Mesenchymal stem cell (in vitro differentiated cells and primary cell): ENCODE data around the gene RYR2.

ENCODE experiments used
- DNase-seq: peaks from one replicate; pipeline ENCODE4 v3.0.0-alpha.2; 2013
- H2AFZ ChIP-seq: one replicate; pipeline ENCODE4 v1.6.1; 2013; ENCODE audit warnings: low read depth, mild to moderate bottlenecking, control low read depth, inconsistent platforms, low read length, moderate library complexity
- H2AK5ac ChIP-seq: 2 replicates; pipeline ENCODE4 v1.6.1; 2013; ENCODE audit warnings: low read length, moderate library complexity, mild to moderate bottlenecking, inconsistent platforms; ENCODE audit not compliant: severe bottlenecking
- H2BK120ac ChIP-seq: one replicate; pipeline ENCODE4 v1.6.1; 2013; ENCODE audit warnings: low read depth, mild to moderate bottlenecking, inconsistent platforms, low read length, moderate library complexity
- H2BK12ac ChIP-seq, 2 experiments: one replicate each; pipeline ENCODE4 v1.6.1; 2013; ENCODE audit warnings: inconsistent platforms in 2 of 2, low read length in 2 of 2, mild to moderate bottlenecking in 2 of 2, moderate library complexity in 2 of 2, control low read depth in 1 of 2
- H2BK15ac ChIP-seq: one replicate; pipeline ENCODE4 v1.6.1; 2013; ENCODE audit warnings: mild to moderate bottlenecking, low read depth, inconsistent platforms; ENCODE audit not compliant: poor library complexity, severe bottlenecking
- H2BK5ac ChIP-seq: 2 replicates; pipeline ENCODE4 v1.6.1; 2013; ENCODE audit warnings: low read depth, mild to moderate bottlenecking, low read length, control low read depth, inconsistent platforms; ENCODE audit not compliant: poor library complexity, severe bottlenecking
- H3K14ac ChIP-seq, 2 experiments: one replicate each; pipeline ENCODE4 v1.6.1; 2013; ENCODE audit warnings: inconsistent platforms in 2 of 2, low read length in 2 of 2, control low read depth in 1 of 2, mild to moderate bottlenecking in 1 of 2, moderate library complexity in 1 of 2
- H3K18ac ChIP-seq, 2 experiments: one replicate each; pipeline ENCODE4 v1.6.1; 2013; ENCODE audit warnings: inconsistent platforms in 2 of 2, low read length in 2 of 2, control low read depth in 1 of 2, low read depth in 1 of 2, mild to moderate bottlenecking in 1 of 2
- H3K23ac ChIP-seq, 2 experiments: one replicate each; pipeline ENCODE4 v1.6.1; 2013; ENCODE audit warnings: inconsistent platforms in 2 of 2, low read length in 2 of 2, mild to moderate bottlenecking in 2 of 2, moderate library complexity in 2 of 2, control low read depth in 1 of 2
- H3K27ac ChIP-seq: 2 replicates; pipeline ENCODE4 v1.5.1; 2013; ENCODE audit warnings: mild to moderate bottlenecking, moderate library complexity, low read length, control low read depth, inconsistent platforms; ENCODE audit not compliant: poor library complexity, severe bottlenecking
- H3K27me3 ChIP-seq, 2 experiments: 2 replicates each; pipeline versions ENCODE4 v1.6.1 to v1.7.0; 2013; ENCODE audit warnings: low read length in 2 of 2, mild to moderate bottlenecking in 2 of 2, moderate library complexity in 2 of 2, control low read depth in 1 of 2, inconsistent platforms in 1 of 2; ENCODE audit not compliant: control insufficient read depth in 1 of 2, insufficient read depth in 1 of 2
- H3K36me3 ChIP-seq, 2 experiments: 2 replicates each; pipeline versions ENCODE4 v1.6.1 to v1.7.0; 2013; ENCODE audit warnings: low read length in 2 of 2, control low read depth in 1 of 2, inconsistent platforms in 1 of 2, low read depth in 1 of 2, mild to moderate bottlenecking in 1 of 2; ENCODE audit not compliant: insufficient read depth in 2 of 2, control insufficient read depth in 1 of 2
- H3K4ac ChIP-seq, 2 experiments: one replicate each; pipeline ENCODE4 v1.6.1; 2013; ENCODE audit warnings: inconsistent platforms in 2 of 2, low read length in 2 of 2, mild to moderate bottlenecking in 2 of 2, moderate library complexity in 2 of 2, control low read depth in 1 of 2, low read depth in 1 of 2
- H3K4me1 ChIP-seq: 2 replicates; pipeline ENCODE4 v1.6.1; 2013; ENCODE audit warnings: low read depth, low read length, control low read depth; ENCODE audit not compliant: control insufficient read depth, insufficient read depth
- H3K4me2 ChIP-seq: 2 replicates; pipeline ENCODE4 v1.6.1; 2013; ENCODE audit warnings: low read length, mild to moderate bottlenecking, inconsistent platforms; ENCODE audit not compliant: poor library complexity, severe bottlenecking
- H3K4me3 ChIP-seq, 2 experiments: 2 replicates each; pipeline versions ENCODE4 v1.5.1 to v1.7.0; 2013; ENCODE audit warnings: low read length in 2 of 2, mild to moderate bottlenecking in 2 of 2, control low read depth in 1 of 2, low read depth in 1 of 2; ENCODE audit not compliant: insufficient read depth in 1 of 2
- H3K79me1 ChIP-seq: replicated peaks from 2 replicates; pipeline ENCODE4 v1.6.1; 2013; ENCODE audit warnings: mild to moderate bottlenecking, control low read depth, low read length, inconsistent platforms; ENCODE audit not compliant: poor library complexity, severe bottlenecking
- H3K9ac ChIP-seq: 2 replicates; pipeline ENCODE4 v1.7.0; 2013; ENCODE audit warnings: mild to moderate bottlenecking, low read length, moderate library complexity
- H3K9me3 ChIP-seq: 2 replicates; pipeline ENCODE4 v1.7.0; 2013; ENCODE audit warnings: mild to moderate bottlenecking, low read length; ENCODE audit not compliant: control insufficient read depth
- H4K8ac ChIP-seq: one replicate; pipeline ENCODE4 v1.6.1; 2013; ENCODE audit warnings: inconsistent platforms, mild to moderate bottlenecking, low read length, moderate library complexity
- H4K91ac ChIP-seq: one replicate; pipeline ENCODE4 v1.6.1; 2013; ENCODE audit warnings: mild to moderate bottlenecking, low read length, inconsistent platforms
- WGBS: methylation state at CpG from one replicate; pipeline ENCODE4 v1.1.7; 2013; ENCODE audit warnings: mixed read lengths; 5-methylcytosine and 5-hydroxymethylcytosine counted together

The RYR2 gene

GRCh38 chr1:237244778-237245177, 202.8 kb downstream of the RYR2 start:
- Histone ChIP-seq H2AK5ac (no peak overlapping the region), H3K4me2 (no peak overlapping the region), H3K4me1 (no peaks in the 10 kb centered on the region), H3K18ac (no peak overlapping the region), H3K27me3 (no peaks in the 10 kb centered on the region), H4K8ac (no peak overlapping the region), H2BK5ac (no peak overlapping the region), H3K9me3 (no peaks in the 10 kb centered on the region), H2BK12ac (no peak overlapping the region), H3K9ac (no peak overlapping the region), H3K23ac (no peak overlapping the region), H3K27ac (no peak overlapping the region), H3K4ac (no peak overlapping the region), H3K79me1 (no peaks in the 10 kb centered on the region), H2AFZ (no peak overlapping the region), H3K36me3 (no peaks in the 10 kb centered on the region), H2BK15ac (no peak overlapping the region), H2BK120ac (no peak overlapping the region), H4K91ac (no peak overlapping the region), H3K4me3 (no peak overlapping the region), H3K14ac (no peak overlapping the region)
- 93% methylated on average over 4 of the region's 4 CpGs for WGBS
- no peak for DNase-seq

- Histone ChIP-seq H2BK120ac (no peak overlapping the region), H3K79me1 (no peaks in the 10 kb centered on the region), H3K4me3 (no peak overlapping the region), H3K27me3 (no peaks in the 10 kb centered on the region), H3K9ac (no peak overlapping the region), H2AK5ac (no peak overlapping the region), H2AFZ (no peak overlapping the region), H3K9me3 (no peaks in the 10 kb centered on the region), H2BK12ac (no peak overlapping the region), H3K4me1 (no peaks in the 10 kb centered on the region), H3K27ac (no peak overlapping the region), H3K23ac (no peak overlapping the region), H3K36me3 (no peaks in the 10 kb centered on the region), H4K91ac (no peak overlapping the region), H3K14ac (no peak overlapping the region), H3K4ac (no peak overlapping the region), H4K8ac (no peak overlapping the region), H2BK5ac (no peak overlapping the region), H3K18ac (no peak overlapping the region), H3K4me2 (no peak overlapping the region), H2BK15ac (no peak overlapping the region)
- no peak for DNase-seq
- 55% methylated on average over 1 of the region's 1 CpG for WGBS
Measured at GRCh38 chr1:237247442-237247841, 205.5 kb downstream of the RYR2 start.

DNA sequence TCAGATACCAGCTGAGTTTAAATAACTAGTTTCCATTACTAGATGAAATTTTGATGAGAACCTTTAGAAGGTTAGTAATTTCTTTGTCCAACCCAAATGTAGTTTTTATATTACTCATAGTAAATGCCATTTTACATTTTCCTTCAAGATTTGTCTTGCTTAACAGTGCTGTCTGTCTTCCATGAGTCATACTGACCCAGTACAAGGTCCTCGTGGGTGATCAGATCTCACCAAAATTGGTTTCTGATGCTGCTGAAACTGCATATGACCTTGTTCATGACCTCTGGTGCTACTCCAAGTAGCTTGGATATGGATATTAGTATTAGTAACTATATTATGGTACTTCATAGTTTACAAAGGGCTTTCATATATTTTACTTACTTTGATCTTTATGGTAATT, 207.1 kb downstream of the RYR2 start:
- Histone ChIP-seq H3K9ac (no peak overlapping the region), H2AFZ (no peak overlapping the region), H3K4ac (no peak overlapping the region), H3K36me3 (no peaks in the 10 kb centered on the region), H3K79me1 (no peaks in the 10 kb centered on the region), H3K18ac (no peak overlapping the region), H3K27me3 (no peaks in the 10 kb centered on the region), H3K9me3 (no peaks in the 10 kb centered on the region), H3K4me3 (no peak overlapping the region), H3K23ac (no peak overlapping the region), H2AK5ac (no peak overlapping the region), H3K4me2 (no peak overlapping the region), H2BK15ac (no peak overlapping the region), H3K27ac (no peak overlapping the region), H2BK5ac (no peak overlapping the region), H4K8ac (no peak overlapping the region), H2BK12ac (no peak overlapping the region), H3K4me1 (no peaks in the 10 kb centered on the region), H3K14ac (no peak overlapping the region), H2BK120ac (no peak overlapping the region), H4K91ac (no peak overlapping the region)
- DNase-seq: no peak
- 23% methylated on average over 1 of the region's 1 CpG for WGBS

- Histone ChIP-seq H3K36me3 (no peaks in the 10 kb centered on the region), H3K27ac (no peak overlapping the region), H3K79me1 (no peaks in the 10 kb centered on the region), H3K27me3 (no peaks in the 10 kb centered on the region), H4K91ac (no peak overlapping the region), H2BK12ac (no peak overlapping the region), H3K18ac (no peak overlapping the region), H4K8ac (no peak overlapping the region), H3K14ac (no peak overlapping the region), H3K9me3 (no peaks in the 10 kb centered on the region), H3K4me3 (no peak overlapping the region), H3K4me1 (no peaks in the 10 kb centered on the region), H2AK5ac (no peak overlapping the region), H2AFZ (no peak overlapping the region), H3K23ac (no peak overlapping the region), H3K4ac (no peak overlapping the region), H2BK120ac (no peak overlapping the region), H3K4me2 (no peak overlapping the region), H3K9ac (no peak overlapping the region), H2BK5ac (no peak overlapping the region), H2BK15ac (no peak overlapping the region)
- 81% methylated on average over 3 of the region's 3 CpGs for WGBS
- no peak for DNase-seq
Measured at GRCh38 chr1:237250055-237250454, 208.1 kb downstream of the RYR2 start.
